DMS79 treated with DMSO at 0.1 percent for 48 hours (cell line): Measurements from ENCODE around the gene KCNQ4.

Experiments used
- DNase-seq: peaks from one replicate; lab custom pipeline; 2025; lab: John Stamatoyannopoulos, UW

KCNQ4 gene

GRCh38 chr1:40795811-40796586, 12.4 kb downstream of the KCNQ4 start:
- no peak for DNase-seq

GRCh38 chr1:40796939-40797667, 13.5 kb downstream of the KCNQ4 start:
- DNase-seq = no peak

- DNase-seq = no peak
These were observed 14.1 kb downstream of the KCNQ4 start for GRCh38 chr1:40797668-40798010.

GRCh38 chr1:40798366-40799281, 15.0 kb downstream of the KCNQ4 start:
- no peak for DNase-seq

GRCh38 chr1:40799351-40799867, 15.8 kb downstream of the KCNQ4 start:
- DNase-seq = no peak

- no peak for DNase-seq
These were observed 18.1 kb downstream of the KCNQ4 start for GRCh38 chr1:40801742-40802077.

GRCh38 chr1:40802078-40802741, 18.6 kb downstream of the KCNQ4 start:
- DNase-seq = no peak

GRCh38 chr1:40802742-40803113, 19.1 kb downstream of the KCNQ4 start:
- no peak for DNase-seq

GRCh38 chr1:40803447-40803846, 19.9 kb downstream of the KCNQ4 start:
- no peak for DNase-seq

GRCh38 chr1:40803902-40804301, 20.3 kb downstream of the KCNQ4 start:
- DNase-seq = no peak

GRCh38 chr1:40806240-40806639, 22.7 kb downstream of the KCNQ4 start:
- no peak for DNase-seq

GRCh38 chr1:40806731-40807695, 23.4 kb downstream of the KCNQ4 start:
- no peak for DNase-seq

GRCh38 chr1:40808002-40808401, 24.4 kb downstream of the KCNQ4 start:
- DNase-seq = no peak

- no peak for DNase-seq
These were observed 24.9 kb downstream of the KCNQ4 start for GRCh38 chr1:40808444-40808843.

GRCh38 chr1:40808909-40809308, 25.3 kb downstream of the KCNQ4 start:
- DNase-seq = no peak

- DNase-seq = no peak
These were observed 27.3 kb downstream of the KCNQ4 start for GRCh38 chr1:40810927-40811326.

GRCh38 chr1:40815420-40815819, 31.8 kb downstream of the KCNQ4 start:
- no peak for DNase-seq

- DNase-seq = no peak
These were observed 34.2 kb downstream of the KCNQ4 start for GRCh38 chr1:40817791-40818263.

GRCh38 chr1:40818264-40818961, 34.8 kb downstream of the KCNQ4 start:
- DNase-seq = no peak

- no peak for DNase-seq
These were observed 35.5 kb downstream of the KCNQ4 start for GRCh38 chr1:40819101-40819500.
